Uterus (tissue), 4 donors: ENCODE data around the gene OR52N4. TPM values are rescaled to one million over a fixed set of nuclear protein-coding genes. Genes with fewer than 3 reads are reported as not detected.

ENCODE experiments used
- DNase-seq, 2 donors: peaks; one replicate each; pipeline ENCODE4 v3.0.0-alpha.2; 2019 to 2020
- H3K27ac ChIP-seq, 2 donors: fragments of 200-600 bp; sonication (generic); 1 replicate in 1 of 2; 2 replicates in 1 of 2; pipeline ENCODE4 v1.5.1; 2016 to 2018
- H3K27me3 ChIP-seq, 2 donors: fragments of 200-600 bp; sonication (generic); one replicate each; pipeline ENCODE4 v1.5.1; 2018 to 2019; ENCODE audit warnings: control low read depth in 1 of 2
- H3K36me3 ChIP-seq, 2 donors: fragments of 200-600 bp; sonication (generic); one replicate each; pipeline ENCODE4 v1.5.1; 2019; ENCODE audit warnings: control low read depth in 1 of 2
- H3K4me1 ChIP-seq, 2 donors: fragments of 200-600 bp; sonication (generic); one replicate each; pipeline ENCODE4 v1.5.1; 2018 to 2019; ENCODE audit warnings: control low read depth in 1 of 2
- H3K4me3 ChIP-seq, 2 donors: fragments of 200-600 bp; sonication (generic); 1 replicate in 1 of 2; 2 replicates in 1 of 2; pipeline ENCODE4 v1.5.1; 2018 to 2019; ENCODE audit warnings: mild to moderate bottlenecking in 1 of 2
- H3K9me3 ChIP-seq, 2 donors: fragments of 200-600 bp; sonication (generic); one replicate each; pipeline ENCODE4 v1.5.1; 2019; ENCODE audit warnings: control low read depth in 1 of 2
- POLR2A ChIP-seq, 2 donors: fragments of 450-650 bp; IDR thresholded peaks; one replicate each; pipeline ENCODE4 v1.6.1; 2016; ENCODE audit warnings: antibody characterized with exemption in 2 of 2, mild to moderate bottlenecking in 1 of 2, moderate library complexity in 1 of 2
- intact Hi-C: fragments of 100-400 bp; cut with DNase I; formaldehyde crosslinking; loops from one replicate; pipeline ENCODE4 v1.15.1; 2023; ENCODE audit warnings: low total_unique reads
- total RNA-seq, 4 donors: library from RNA; depleted of rRNA in 3 of 4; stranded (reverse); fragments of >200 nt in 3 of 4; gene quantifications; one replicate each; pipeline versions ENCODE4 v1.1.0 to v1.2.4, GENCODE V29; 2014 to 2023
- TF ChIP-seq, protein P1 (sequence below), 4 experiments: fragments of 200-600 bp in 2 of 4; fragments of 450-650 bp in 2 of 4; sonication (generic) in 2 of 4; IDR thresholded peaks; one replicate each; pipeline ENCODE4 v1.5.1; 2016 to 2019; ENCODE audit warnings: antibody characterized with exemption in 4 of 4, mild to moderate bottlenecking in 2 of 4, moderate library complexity in 1 of 4
- donor health status: DM: yes; HTN: yes; CAD: no.

Gene OR52N4
- total RNA-seq, 4 donors from 2014 or later: 1.9 TPM; not detected in 3

GRCh38 chr11:5719703-5720495 lies 34.1 kb upstream of the OR52N4 start:
- intact Hi-C loops: no loop called here
- Histone ChIP-seq H3K4me1 (no peaks in the 10 kb centered on the region), H3K27me3 (no peaks in the 10 kb centered on the region), H3K27ac (no peak overlapping the region), H3K36me3 (no peaks in the 10 kb centered on the region), H3K9me3 (no peaks in the 10 kb centered on the region), H3K4me3 (no peak overlapping the region)
- no peak for DNase-seq
- TF ChIP-seq, protein P1, sequence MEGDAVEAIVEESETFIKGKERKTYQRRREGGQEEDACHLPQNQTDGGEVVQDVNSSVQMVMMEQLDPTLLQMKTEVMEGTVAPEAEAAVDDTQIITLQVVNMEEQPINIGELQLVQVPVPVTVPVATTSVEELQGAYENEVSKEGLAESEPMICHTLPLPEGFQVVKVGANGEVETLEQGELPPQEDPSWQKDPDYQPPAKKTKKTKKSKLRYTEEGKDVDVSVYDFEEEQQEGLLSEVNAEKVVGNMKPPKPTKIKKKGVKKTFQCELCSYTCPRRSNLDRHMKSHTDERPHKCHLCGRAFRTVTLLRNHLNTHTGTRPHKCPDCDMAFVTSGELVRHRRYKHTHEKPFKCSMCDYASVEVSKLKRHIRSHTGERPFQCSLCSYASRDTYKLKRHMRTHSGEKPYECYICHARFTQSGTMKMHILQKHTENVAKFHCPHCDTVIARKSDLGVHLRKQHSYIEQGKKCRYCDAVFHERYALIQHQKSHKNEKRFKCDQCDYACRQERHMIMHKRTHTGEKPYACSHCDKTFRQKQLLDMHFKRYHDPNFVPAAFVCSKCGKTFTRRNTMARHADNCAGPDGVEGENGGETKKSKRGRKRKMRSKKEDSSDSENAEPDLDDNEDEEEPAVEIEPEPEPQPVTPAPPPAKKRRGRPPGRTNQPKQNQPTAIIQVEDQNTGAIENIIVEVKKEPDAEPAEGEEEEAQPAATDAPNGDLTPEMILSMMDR (IDR thresholded peaks at IDR 0.05): no peak
- TF ChIP-seq POLR2A (IDR thresholded peaks at IDR 0.05): no peak

DNA sequence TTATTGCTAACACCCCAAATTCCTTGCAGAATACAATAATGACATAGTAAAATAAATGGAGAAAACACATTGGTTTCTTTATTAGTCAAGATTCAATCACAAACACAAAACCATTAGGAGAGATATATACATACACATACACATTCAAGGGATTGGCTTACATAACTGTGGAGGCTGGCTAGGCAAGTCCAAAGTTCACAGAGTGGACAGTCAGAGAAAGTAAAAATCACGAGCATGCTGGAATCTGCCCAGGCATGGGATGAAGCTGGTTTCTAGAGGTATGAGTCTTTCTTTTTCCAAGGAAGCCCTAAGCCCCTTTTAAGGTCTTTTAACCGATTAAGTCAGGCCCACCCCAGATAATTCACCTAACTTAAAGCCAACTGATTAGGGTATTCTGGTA lies 31.4 kb upstream of the OR52N4 start:
- intact Hi-C loops: no loop called here
- H3K27ac ChIP-seq: no peak overlapping the region
- TF ChIP-seq POLR2A (IDR thresholded peaks at IDR 0.05): no peak
- TF ChIP-seq, protein P1 (IDR thresholded peaks at IDR 0.05): no peak

GRCh38 chr11:5726351-5726750 lies 27.7 kb upstream of the OR52N4 start:
- H3K27ac ChIP-seq: no peak overlapping the region
- DNase-seq: no peak
- no peaks in the 10 kb centered on the region for H3K27me3 ChIP-seq
- intact Hi-C loops: no loop called here
- H3K9me3 ChIP-seq: no peaks in the 10 kb centered on the region
- H3K4me1 ChIP-seq: no peaks in the 10 kb centered on the region
- TF ChIP-seq, protein P1 (IDR thresholded peaks at IDR 0.05): no peak
- TF ChIP-seq POLR2A (IDR thresholded peaks at IDR 0.05): no peak
- no peaks in the 10 kb centered on the region for H3K36me3 ChIP-seq
- H3K4me3 ChIP-seq: no peak overlapping the region

More for the DNA sequence above, 31.4 kb upstream of the OR52N4 start:
- no peak for DNase-seq
- no peaks in the 10 kb centered on the region for H3K36me3 ChIP-seq
- H3K27me3 ChIP-seq: no peaks in the 10 kb centered on the region
- H3K4me3 ChIP-seq: no peak overlapping the region
- no peaks in the 10 kb centered on the region for H3K4me1 ChIP-seq
- no peaks in the 10 kb centered on the region for H3K9me3 ChIP-seq

DNA sequence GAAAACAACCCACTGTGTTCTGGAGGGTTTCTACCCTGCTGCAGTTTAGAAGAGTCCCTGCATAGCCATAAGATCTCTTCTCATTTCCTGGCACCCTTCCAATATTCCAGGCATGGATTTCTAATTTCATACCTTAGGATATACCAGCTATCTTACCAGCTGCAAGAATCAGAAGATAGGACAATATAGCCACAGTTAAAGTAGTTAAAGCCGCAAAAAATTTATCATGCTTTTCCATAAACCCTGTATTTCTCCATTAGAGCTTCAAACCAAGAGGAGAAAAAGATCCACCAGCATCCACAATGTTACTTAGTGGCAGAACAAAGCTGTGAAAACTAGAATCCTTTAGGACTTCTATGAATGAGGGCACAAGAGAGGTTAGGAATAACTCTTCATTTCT lies 26.4 kb upstream of the OR52N4 start:
- intact Hi-C loops: no loop called here
- no peak for DNase-seq
- H3K27ac ChIP-seq: no peak overlapping the region

DNA sequence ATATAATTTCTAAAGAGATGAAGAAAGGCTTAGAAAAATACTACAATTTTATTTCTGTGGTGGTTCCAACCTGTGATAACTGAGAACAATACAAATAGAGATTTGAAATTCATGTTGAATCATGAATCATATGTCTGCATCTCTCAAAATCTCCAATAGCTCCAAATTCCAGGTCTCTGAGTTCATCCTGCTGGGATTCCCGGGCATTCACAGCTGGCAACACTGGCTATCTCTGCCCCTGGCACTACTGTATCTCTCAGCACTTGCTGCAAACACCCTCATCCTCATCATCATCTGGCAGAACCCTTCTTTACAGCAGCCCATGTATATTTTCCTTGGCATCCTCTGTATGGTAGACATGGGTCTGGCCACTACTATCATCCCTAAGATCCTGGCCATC lies 17.6 kb upstream of the OR52N4 start, which contains the start of gene OR56B1:
OR56B1 (plus strand) TSS at position 53 of the 400 bp plus-strand sequence; CDS start at position 122, 69 bp downstream.
- no peaks in the 10 kb centered on the region for H3K4me1 ChIP-seq
- no peak within 1 kb of the TSS for H3K27ac ChIP-seq
- H3K9me3 ChIP-seq: peaks cover 0 to under 1% of the 10 kb centered on the region in 2 donors
- H3K27me3 ChIP-seq: no peaks in the 10 kb centered on the region
- intact Hi-C loops: no loop called here
- DNase-seq: no peak
- TF ChIP-seq, protein P1 (IDR thresholded peaks at IDR 0.05): no peak
- no peak for TF ChIP-seq POLR2A (IDR thresholded peaks at IDR 0.05)
- H3K4me3 ChIP-seq: no peak within 1 kb of the TSS
- no peaks in the 10 kb centered on the region for H3K36me3 ChIP-seq

More for the DNA sequence above, 26.4 kb upstream of the OR52N4 start:
- TF ChIP-seq POLR2A (IDR thresholded peaks at IDR 0.05): no peak
- TF ChIP-seq, protein P1 (IDR thresholded peaks at IDR 0.05): no peak
- Histone ChIP-seq H3K4me3 (no peak overlapping the region), H3K36me3 (no peaks in the 10 kb centered on the region), H3K9me3 (no peaks in the 10 kb centered on the region), H3K4me1 (no peaks in the 10 kb centered on the region), H3K27me3 (no peaks in the 10 kb centered on the region)
